Heart left ventricle (tissue), 16 donors: ENCODE data around the gene ACSS3. TPM values are rescaled to one million over a fixed set of nuclear protein-coding genes. Genes with fewer than 3 reads are reported as not detected.

Experiments
- ATAC-seq, 4 donors: fragments of 200-7000 bp; cut with Tn5 transposase; one replicate each; pipeline ENCODE4 v1.9.1; 2020 to 2022; ENCODE audit warnings: moderate library complexity in 4 of 4, mild to moderate bottlenecking in 3 of 4, moderate number of reproducible peaks in 1 of 4
- DNase-seq, 5 donors: peaks; one replicate each; pipeline ENCODE4 v3.0.0-alpha.2; 2020
- H3K27ac ChIP-seq, 12 donors: fragments of 200-600 bp; sonication (generic) in 4 of 12; one replicate each; pipeline versions ENCODE4 v1.5.0 to v1.8.0; 2016 to 2022; ENCODE audit warnings: mild to moderate bottlenecking in 2 of 12
- H3K27me3 ChIP-seq, 9 donors: fragments of 200-600 bp; sonication (generic) in 2 of 9; one replicate each; pipeline versions ENCODE4 v1.5.1 to v1.8.0; 2016 to 2022; ENCODE audit warnings: mild to moderate bottlenecking in 3 of 9
- H3K36me3 ChIP-seq, 9 donors: fragments of 200-600 bp; sonication (generic) in 2 of 9; one replicate each; pipeline versions ENCODE4 v1.5.0 to v1.8.0; 2018 to 2022; ENCODE audit warnings: mild to moderate bottlenecking in 2 of 9
- H3K4me1 ChIP-seq, 12 donors: fragments of 200-600 bp; sonication (generic) in 4 of 12; one replicate each; pipeline versions ENCODE4 v1.5.0 to v1.8.0; 2016 to 2022; ENCODE audit warnings: mild to moderate bottlenecking in 3 of 12
- H3K4me3 ChIP-seq, 12 donors: fragments of 200-600 bp; sonication (generic) in 4 of 12; one replicate each; pipeline versions ENCODE4 v1.5.0 to v1.8.0; 2017 to 2022; ENCODE audit warnings: mild to moderate bottlenecking in 9 of 12, moderate library complexity in 4 of 12
- H3K9me3 ChIP-seq, 12 donors: fragments of 200-600 bp; sonication (generic) in 4 of 12; one replicate each; pipeline versions ENCODE4 v1.5.0 to v1.8.0; 2016 to 2022; ENCODE audit warnings: mild to moderate bottlenecking in 1 of 12
- CTCF ChIP-seq, 12 donors: fragments of 200-600 bp; sonication (generic) in 4 of 12; IDR thresholded peaks; one replicate each; pipeline versions ENCODE4 v1.5.0 to v1.8.0; 2018 to 2022; ENCODE audit warnings: antibody characterized with exemption in 12 of 12, mild to moderate bottlenecking in 5 of 12
- POLR2A ChIP-seq, 2 donors: fragments of 450-650 bp; IDR thresholded peaks; one replicate each; pipeline ENCODE4 v1.6.1; 2017; ENCODE audit warnings: antibody characterized with exemption in 2 of 2, mild to moderate bottlenecking in 2 of 2, moderate library complexity in 2 of 2
- WGBS, 4 donors: extraction: QIAGEN DNeasy Blood & Tissue Kit in 2 of 4; methylation state at CpG; one replicate each; pipeline versions ENCODE4 v1.1.5 to v1.1.7; 2013 to 2018; 5-methylcytosine and 5-hydroxymethylcytosine counted together
- intact Hi-C, 10 donors: fragments of 100-400 bp; cut with DNase I; formaldehyde crosslinking; loops; one replicate each; pipeline versions ENCODE4 v1.11.1 to v1.14.2; 2022
- polyA plus RNA-seq, 2 donors: library from polyadenylated mRNA; stranded (reverse); fragments of 200-250 nt; gene quantifications; one replicate each; pipeline ENCODE4 v1.2.3, GENCODE V29; 2013
- total RNA-seq, 9 donors: library from RNA; depleted of rRNA in 2 of 9; stranded (reverse); fragments of >200 nt in 2 of 9; fragmentation: NEBNext Ultra II Directional in 3 of 9; extraction: Animal tissue kit (Norgen Biotek cat#: 25700) in 3 of 9; gene quantifications; one replicate each; pipeline versions ENCODE4 v1.1.0 to v1.2.4, GENCODE V29; 2016 to 2023
- donor health status: ischemic (EF 13 %, LVEDD 7.1; RV severe dilation, severe dysfunction).
- donor health status: healthy with polysubstance abuse.
- donor health status: DM: no; HTN: yes; CAD: no.
- donor health status: DM: no; HTN: no; CAD: no.
- donor health status: ischemic (EF 25% LVEDD 6.9; RV normal size, moderate dysfunction).
- donor health status: ischemic (EF 25% LVEDD 5.7; RV mildly dilated, moderate dysfunction).
- donor health status: healthy.
- donor health status: DM: yes; HTN: yes; CAD: no.
- donor health status: ischemic (EF 35%, LVEDD 5.7; RV mildly dilated, moderate dysfunction).
- donor health status: nonischemic (EF 11% LVEDD 7.7; RV severe dilation, severe dysfunction).
- donor health status: DM: yes; HTN: yes; CAD: no.
- donor health status: PGD.
- donor health status: ischemic (EF 29% LVEDD 5.4; RV normal size, mild dysfunction).
- donor health status: nonischemic (EF 23%, LVEDD 6.1; RV moderate dilation, normal function).

Gene ACSS3
- total and polyA plus RNA-seq, 11 donors: 8.6 to 36.0 (median 27.5) TPM

DNA sequence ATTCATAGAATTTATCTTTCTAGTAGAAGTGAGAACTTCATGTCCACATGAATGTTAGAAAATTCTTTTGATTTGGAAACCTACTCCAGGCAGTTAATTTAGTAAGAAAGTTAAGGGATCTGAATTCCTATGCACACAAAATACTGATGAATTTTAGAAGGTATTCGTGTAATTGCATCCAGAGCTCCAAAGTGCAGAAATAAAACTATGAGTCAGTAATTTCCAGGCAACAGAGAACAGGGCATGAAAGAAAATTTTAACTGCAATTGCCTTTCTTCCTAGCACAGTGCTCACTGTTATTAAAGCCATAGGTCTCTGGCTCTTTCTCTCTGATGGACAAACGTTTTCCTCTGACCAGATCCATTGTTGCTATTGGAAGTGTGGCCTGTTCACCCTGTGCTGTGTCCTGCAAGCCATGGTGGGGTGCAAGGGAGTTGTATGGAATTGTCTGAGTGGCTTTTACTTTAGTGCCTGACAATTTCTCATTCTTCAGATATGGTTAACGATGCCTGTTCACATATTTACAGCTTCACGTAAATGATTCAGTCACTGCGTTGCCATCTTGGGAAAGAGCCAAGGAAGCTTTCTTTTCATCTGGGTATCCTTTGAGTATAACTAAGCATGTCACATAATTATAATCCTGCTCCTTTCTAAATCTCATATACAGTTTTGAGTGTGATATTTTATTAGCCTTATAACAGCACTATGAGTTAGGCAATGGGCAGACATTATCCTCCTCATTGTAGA lies 145.1 kb downstream of the ACSS3 start:
- TF ChIP-seq POLR2A (IDR thresholded peaks at IDR 0.05) (no peak), CTCF (IDR thresholded peaks at IDR 0.05) (no peak)

GRCh38 chr12:81224626-81225025 lies 146.7 kb downstream of the ACSS3 start:
- ATAC-seq (no peak), DNase-seq (no peak)
- H3K27me3 ChIP-seq: no peaks in the 10 kb centered on the region
- H3K36me3 ChIP-seq: peaks cover 0 to 14% (median 0%) of the 10 kb centered on the region in 9 donors
- no peak overlapping the region for H3K27ac ChIP-seq
- no peak overlapping the region for H3K4me3 ChIP-seq
- no peaks in the 10 kb centered on the region for H3K9me3 ChIP-seq
- intact Hi-C loops: no loop called here
- peaks cover 0 to 6% (median 0%) of the 10 kb centered on the region in 12 donors for H3K4me1 ChIP-seq
- WGBS, 4 donors: 86 to 92% (median 89%) methylated on average over 6 of the region's 6 CpGs
- TF ChIP-seq POLR2A (IDR thresholded peaks at IDR 0.05) (no peak), CTCF (IDR thresholded peaks at IDR 0.05) (no peak)

More for the DNA sequence above, 145.1 kb downstream of the ACSS3 start:
- Histone ChIP-seq H3K36me3 (peaks cover 0 to 14% (median 0%) of the 10 kb centered on the region in 9 donors), H3K4me1 (peaks cover 0 to 6% (median 0%) of the 10 kb centered on the region in 12 donors), H3K27me3 (no peaks in the 10 kb centered on the region), H3K9me3 (no peaks in the 10 kb centered on the region), H3K27ac (no peak overlapping the region), H3K4me3 (no peak overlapping the region)
- 52 to 59% (median 57%) methylated on average over 5 of the region's 5 CpGs for WGBS, 4 donors
- ATAC-seq: no peak
- intact Hi-C loops: no loop called here
- no peak for DNase-seq

DNA sequence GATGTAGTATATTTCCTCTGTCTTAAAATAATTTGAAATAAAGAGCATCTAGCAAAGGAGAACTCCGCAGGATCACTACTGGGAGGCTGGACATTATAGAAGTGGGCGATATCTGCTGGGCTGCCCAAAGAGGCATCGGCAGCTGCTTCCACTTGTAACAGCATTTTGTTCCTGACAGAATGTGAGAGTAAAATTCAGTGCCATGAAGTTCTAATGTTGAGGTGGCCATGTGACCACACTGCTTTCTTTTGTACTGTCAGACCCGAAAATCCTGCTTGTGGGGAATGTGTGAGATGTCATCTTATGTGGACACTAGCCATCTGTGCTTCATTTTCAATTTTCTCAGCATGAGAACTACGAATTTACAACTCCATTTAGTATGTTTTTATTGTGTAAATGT lies 151.9 kb downstream of the ACSS3 start:
- Histone ChIP-seq H3K27me3 (no peaks in the 10 kb centered on the region), H3K9me3 (no peaks in the 10 kb centered on the region), H3K36me3 (peaks cover 0 to 38% (median 4%) of the 10 kb centered on the region in 9 donors), H3K27ac (no peak overlapping the region), H3K4me3 (no peak overlapping the region), H3K4me1 (peaks cover 0 to 6% (median 0%) of the 10 kb centered on the region in 12 donors)
- intact Hi-C loops: no loop called here
- no peak for DNase-seq
- no peak for TF ChIP-seq CTCF (IDR thresholded peaks at IDR 0.05)
- no peak for TF ChIP-seq POLR2A (IDR thresholded peaks at IDR 0.05)
- 66 to 72% (median 70%) methylated on average over 5 of the region's 5 CpGs for WGBS, 4 donors
- ATAC-seq: no peak

GRCh38 chr12:81231574-81232368 lies 153.9 kb downstream of the ACSS3 start:
- no peaks in the 10 kb centered on the region for H3K27me3 ChIP-seq
- H3K9me3 ChIP-seq: no peaks in the 10 kb centered on the region
- 68 to 80% (median 69%) methylated on average over 3 of the region's 3 CpGs for WGBS, 4 donors
- ATAC-seq (peak in 3 of 4 donors; percentile 31 to 90 (median 64)), DNase-seq (no peak)
- peak overlapping the region in 1 of 12 donors; percentile 6 for H3K27ac ChIP-seq
- TF ChIP-seq CTCF (IDR thresholded peaks at IDR 0.05): no peak
- no peak for TF ChIP-seq POLR2A (IDR thresholded peaks at IDR 0.05)
- no peak overlapping the region for H3K4me3 ChIP-seq
- H3K36me3 ChIP-seq: peaks cover 0 to 44% (median 4%) of the 10 kb centered on the region in 9 donors
- intact Hi-C loops: no loop called here
- H3K4me1 ChIP-seq: peaks cover 0 to 6% (median 0%) of the 10 kb centered on the region in 12 donors
